ENCODE results near the gene GPN3.
"Not testable (repeated sequence)": the region's sequence is repeated elsewhere in the genome, so short reads cannot be mapped to it uniquely, and the experiment has no call there.

Gene GPN3

DNA sequence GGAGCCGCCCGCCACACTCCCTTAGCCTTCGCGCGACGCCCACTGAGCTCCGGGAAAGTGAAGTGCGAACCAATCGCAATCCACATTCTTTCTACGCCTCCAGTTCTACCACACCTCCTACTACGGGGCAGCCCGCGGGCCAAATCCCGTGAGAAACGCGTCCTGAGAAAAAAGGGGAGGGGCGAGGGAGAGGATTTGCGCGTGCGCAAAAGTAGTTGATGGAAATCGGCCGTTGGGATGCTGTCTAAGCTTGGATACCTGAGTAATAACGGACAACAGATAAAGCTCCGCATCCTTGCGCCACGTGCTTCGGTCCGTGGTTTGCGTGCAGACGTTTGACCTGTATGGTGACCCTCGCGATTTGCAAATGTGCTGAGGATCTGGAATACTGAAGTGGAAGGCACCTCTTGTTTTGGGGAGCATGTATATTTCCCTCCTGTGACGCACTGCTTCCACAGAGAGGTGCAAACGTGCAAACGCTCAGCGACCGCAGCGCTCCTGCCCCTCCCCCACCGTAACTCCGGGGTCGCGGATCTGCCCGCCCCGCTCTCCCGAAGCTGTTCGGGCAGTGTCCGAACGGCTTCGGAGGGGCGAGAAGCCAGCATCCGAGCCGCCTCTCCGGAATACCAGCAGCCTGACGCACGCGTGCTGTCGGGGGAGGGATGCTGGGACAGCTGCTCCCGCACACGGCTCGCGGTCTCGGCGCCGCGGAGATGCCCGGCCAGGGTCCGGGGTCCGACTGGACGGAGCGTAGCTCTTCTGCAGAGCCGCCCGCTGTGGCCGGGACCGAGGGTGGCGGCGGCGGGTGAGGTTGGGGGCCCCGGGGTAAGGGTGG, at the start of gene GPN3, which contains the start of gene FAM216A:
GPN3 (minus strand) TSS at position 44 of the 835 bp plus-strand sequence. CDS start 54 bp downstream, outside the sequence.
FAM216A (plus strand) TSS at position 632 of the 835 bp plus-strand sequence; CDS start at position 663, 31 bp downstream.
- DNase-seq: peak; percentile 94

GRCh38 chr12:110516995-110517394, 48.9 kb upstream of the GPN3 start:
- no peak for DNase-seq

DNA sequence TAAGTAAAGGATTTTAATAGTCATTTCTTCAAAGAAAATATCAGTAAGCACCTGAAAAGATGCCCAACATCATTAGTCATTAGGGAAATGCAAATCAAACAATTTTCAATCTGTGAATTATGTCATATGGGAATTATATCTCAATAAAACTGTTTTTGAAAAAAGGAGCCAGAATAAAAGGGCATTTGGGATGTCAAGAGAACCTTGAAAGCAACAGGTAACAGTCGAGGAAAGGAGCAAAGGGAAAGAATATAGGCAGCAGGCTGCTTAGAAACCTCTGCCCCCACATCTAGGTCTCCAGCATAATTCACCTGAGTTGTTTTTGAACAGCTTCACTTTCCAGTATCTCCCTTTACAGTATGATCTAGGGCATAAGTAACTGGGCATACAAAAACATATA, 46.3 kb upstream of the GPN3 start:
- no peak for DNase-seq

GRCh38 chr12:110513842-110514241, 45.8 kb upstream of the GPN3 start:
- no peak for DNase-seq

DNA sequence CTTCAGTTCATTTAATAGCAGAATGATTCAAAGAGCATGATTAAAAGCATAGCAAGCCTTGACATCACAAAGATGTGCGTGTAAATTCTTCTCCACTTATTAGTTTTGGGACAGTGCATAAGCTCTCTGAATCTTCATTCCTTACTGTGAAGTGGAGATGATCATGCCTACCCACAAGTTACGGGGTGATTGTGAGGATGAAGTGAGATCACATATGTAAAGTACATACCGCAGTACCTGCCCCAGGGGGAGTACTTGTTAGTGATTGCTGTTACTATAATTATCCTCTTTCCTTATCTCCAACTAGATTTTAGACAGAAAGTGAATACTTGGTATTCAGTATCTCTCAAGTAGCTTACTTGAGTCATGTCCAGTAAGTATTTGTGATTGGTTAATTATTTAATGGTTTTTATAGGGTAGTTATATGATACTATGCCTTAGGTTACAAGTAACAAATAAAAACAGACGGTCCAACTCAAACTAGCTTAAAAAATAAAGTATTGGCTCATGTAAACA, 40.1 kb upstream of the GPN3 start:
- no peak for DNase-seq

DNA sequence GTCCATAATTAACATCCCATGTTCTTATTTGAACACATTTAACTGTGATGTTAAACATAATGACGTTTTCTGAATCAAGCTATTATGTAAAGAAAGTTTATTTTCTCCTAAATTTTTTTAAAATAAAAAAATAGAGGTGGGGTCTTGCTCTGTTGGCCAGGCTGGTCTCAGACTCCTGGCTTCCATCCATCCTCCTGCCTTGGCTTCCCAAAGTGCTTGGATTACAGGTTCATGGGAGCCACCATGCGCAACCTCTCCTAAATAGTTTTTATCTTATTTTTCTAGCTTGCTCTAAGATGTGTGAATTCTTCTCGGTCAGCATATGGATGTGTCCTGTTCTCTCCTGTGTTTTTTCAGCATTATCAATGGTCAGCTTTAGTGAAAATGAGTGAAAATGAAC, 37.3 kb upstream of the GPN3 start:
- no peak for DNase-seq

- no peak for DNase-seq
Measured at GRCh38 chr12:110503432-110503831, 35.4 kb upstream of the GPN3 start.

- DNase-seq: peak; percentile 97
Measured at GRCh38 chr12:110501752-110502738, 34.0 kb upstream of the GPN3 start, which contains the start of the genes RAD9B and VPS29. RAD9B (plus strand) TSS chr12:110502331; CDS start chr12:110502338, 7 bp downstream. VPS29 (minus strand) TSS chr12:110502111; CDS start chr12:110502051, 60 bp downstream.

DNA sequence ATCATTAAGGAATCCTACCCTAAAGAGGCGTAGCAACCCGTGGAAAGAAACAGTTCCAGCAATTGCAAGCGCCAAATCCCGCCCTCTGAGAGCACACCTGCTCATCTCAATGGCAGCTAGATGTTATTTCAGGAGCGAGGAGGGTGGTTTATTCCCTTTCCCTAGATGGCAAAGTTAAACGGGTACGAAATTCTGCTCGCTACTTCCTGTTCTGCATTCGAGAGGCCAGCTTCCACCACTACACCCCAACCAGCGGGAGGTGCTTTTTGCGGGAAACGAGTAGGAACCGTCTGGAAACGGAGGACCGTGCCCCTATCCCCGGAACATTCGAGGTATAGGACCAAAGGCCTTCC, 33.3 kb upstream of the GPN3 start:
- DNase-seq: peak; percentile 50

DNA sequence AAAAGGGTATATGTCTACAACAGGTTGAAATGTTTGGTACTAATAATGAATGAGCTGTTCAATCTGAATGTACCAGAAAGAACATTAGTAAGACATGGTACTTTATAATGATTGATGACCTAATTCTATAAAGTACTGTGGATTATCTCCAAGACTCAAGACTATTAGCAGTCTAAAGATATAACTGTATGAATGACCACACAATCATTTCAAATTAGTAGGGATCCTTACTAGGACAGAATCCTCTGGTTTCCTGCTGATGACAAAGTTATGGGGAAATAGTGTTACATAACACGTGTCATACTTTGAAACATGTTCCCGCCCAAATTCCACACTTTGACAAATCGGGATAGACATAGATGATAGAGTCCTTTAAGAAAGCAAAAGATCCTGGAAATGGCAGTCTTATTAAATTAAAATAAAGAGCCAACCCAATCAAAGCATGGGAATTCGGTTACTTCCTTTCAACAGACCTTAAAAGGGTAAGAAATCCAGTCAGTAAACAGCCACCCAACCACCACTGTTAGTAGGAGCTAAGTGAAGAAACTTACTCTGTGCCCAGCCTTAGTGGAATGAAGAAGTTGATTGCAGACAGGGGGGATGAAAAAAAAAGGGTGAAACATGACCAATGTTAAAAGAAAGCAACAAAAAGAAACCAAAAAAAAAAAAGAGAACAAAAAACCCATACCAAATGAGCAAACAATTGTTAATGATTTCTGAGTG, 31.1 kb upstream of the GPN3 start:
- DNase-seq: no peak

DNA sequence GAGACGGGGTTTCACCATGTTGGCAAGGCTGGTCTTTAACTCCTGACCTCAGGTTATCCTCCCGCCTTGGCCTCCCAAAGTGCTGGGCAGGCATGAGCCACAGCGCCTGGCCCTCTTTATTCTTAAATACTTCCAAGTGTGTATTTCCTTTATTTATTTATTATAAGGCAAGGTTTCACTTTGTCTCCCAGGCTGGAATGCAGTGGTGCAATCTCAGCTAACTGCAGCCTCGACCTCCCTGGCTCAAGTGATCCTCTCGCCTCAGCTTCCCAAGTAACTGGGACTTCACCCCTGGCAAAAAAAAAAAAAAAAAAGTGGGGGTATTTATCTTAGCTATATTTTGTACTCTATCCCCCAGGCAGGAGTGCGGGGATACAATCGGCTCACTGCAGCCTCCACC, 7.4 kb upstream of the GPN3 start:
- no peak for DNase-seq

GRCh38 chr12:110467847-110468213, 227 bp downstream of the GPN3 start:
- DNase-seq: no peak

GRCh38 chr12:110466791-110467190, 1.3 kb downstream of the GPN3 start:
- DNase-seq: no peak

GRCh38 chr12:110465765-110466164, 2.3 kb downstream of the GPN3 start:
- DNase-seq: not testable (repeated sequence)

GRCh38 chr12:110465024-110465423, 3.0 kb downstream of the GPN3 start:
- no peak for DNase-seq

- DNase-seq: not testable (repeated sequence)
Measured at GRCh38 chr12:110461189-110461588, 6.9 kb downstream of the GPN3 start.

DNA sequence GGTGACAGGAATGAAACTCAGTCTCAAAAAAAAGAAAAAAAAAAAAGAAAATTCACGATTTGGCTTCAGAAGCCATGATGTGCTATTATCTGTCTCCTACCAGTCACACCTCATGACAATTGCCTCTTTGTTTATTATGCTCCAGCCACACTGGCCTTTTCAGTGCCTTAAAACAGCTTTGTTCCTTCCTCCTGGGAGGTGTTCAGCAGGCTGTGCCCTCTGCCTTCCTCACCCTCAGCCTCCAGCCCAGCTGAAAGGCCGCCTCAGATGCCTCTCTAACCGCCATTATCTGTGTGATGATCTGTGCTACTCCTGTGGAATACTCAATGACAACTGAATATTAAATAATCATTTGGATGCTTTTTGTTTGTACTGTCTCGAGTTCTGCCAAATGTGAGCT, 9.3 kb downstream of the GPN3 start:
- no peak for DNase-seq

GRCh38 chr12:110453569-110454296, 14.3 kb downstream of the GPN3 start:
- DNase-seq: no peak

DNA sequence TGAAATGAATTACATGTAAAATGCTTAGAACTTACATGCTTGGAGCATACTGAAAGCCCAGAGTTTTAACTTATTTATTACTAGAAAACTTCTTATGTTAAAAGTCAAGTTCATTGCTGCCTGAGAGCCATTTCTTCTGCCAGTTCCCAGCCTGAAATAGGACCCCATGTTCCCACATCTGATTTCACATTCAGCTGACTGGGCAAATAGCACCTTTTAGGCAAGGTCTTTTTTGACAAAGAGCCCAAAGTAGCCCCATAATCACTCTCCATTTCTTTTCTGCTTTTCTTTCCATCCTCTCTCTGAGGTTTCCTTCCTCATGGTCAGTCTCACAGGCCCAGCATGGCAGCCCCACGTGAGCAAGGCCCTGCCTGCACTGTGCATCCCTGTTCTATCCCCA, 16.8 kb downstream of the GPN3 start:
- no peak for DNase-seq

- peak; percentile 87 for DNase-seq
Measured at GRCh38 chr12:110449799-110450497, 18.1 kb downstream of the GPN3 start, which contains the start of gene ARPC3. ARPC3 (minus strand) TSS chr12:110450337; CDS start chr12:110450260, 77 bp downstream.

- DNase-seq: no peak
Measured at GRCh38 chr12:110444455-110444854, 23.6 kb downstream of the GPN3 start.
